ENCODE results near the gene HAAO.

Gene HAAO

DNA sequence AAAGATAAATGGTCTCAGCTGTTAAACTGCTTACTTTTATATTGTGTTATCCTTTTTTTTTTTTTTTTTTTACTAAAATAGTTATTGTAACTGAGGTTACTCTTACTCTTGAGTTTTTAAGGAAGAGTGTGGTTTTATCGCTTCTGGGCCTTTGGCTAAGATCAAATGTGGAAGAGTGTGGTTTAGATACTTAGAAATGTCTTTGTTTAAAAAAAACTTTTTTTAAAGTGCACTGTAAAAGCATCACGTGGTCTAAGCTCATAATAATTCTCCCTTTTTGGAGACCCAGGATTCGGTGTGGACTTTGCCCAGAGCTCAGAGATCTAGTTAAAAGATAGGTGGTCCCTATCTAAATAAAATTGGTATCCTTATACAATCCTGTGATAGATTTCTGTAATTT lies 16.6 kb downstream of the HAAO start:
- no peak overlapping the region for H3K4me3 ChIP-seq (ENCODE audit: low read length, poor library complexity, severe bottlenecking)
- no peaks in the 10 kb centered on the region for H3K36me3 ChIP-seq (ENCODE audit: insufficient read depth, low read length)
- 0 out of 2 replicates have a peak, but pooled peaks cover 4% of the 10 kb centered on the region for H3F3A ChIP-seq (ENCODE audit: low read depth)
- no peaks in the 10 kb centered on the region for H3K79me2 ChIP-seq (ENCODE audit: insufficient read depth, low read length)
- H3K9ac ChIP-seq (ENCODE audit: low read depth, low read length, poor library complexity, severe bottlenecking) = no peak overlapping the region
- H3K27me3 ChIP-seq (ENCODE audit: insufficient read depth, low read length, poor library complexity, severe bottlenecking) = no peaks in the 10 kb centered on the region
- no peaks in the 10 kb centered on the region for H3K9me2 ChIP-seq (replicated peaks; ENCODE audit: low read depth, low read length)
- H3K4me2 ChIP-seq (ENCODE audit: low read depth, low read length, poor library complexity, severe bottlenecking) = no peak overlapping the region
- H3K9me3 ChIP-seq (ENCODE audit: insufficient read depth, low read depth, low read length) = peaks cover 8% of the 10 kb centered on the region; the same call in 1 of the 2 replicates
- no peak overlapping the region for H2AFZ ChIP-seq (ENCODE audit: low read length)
- TF ChIP-seq, protein P1, sequence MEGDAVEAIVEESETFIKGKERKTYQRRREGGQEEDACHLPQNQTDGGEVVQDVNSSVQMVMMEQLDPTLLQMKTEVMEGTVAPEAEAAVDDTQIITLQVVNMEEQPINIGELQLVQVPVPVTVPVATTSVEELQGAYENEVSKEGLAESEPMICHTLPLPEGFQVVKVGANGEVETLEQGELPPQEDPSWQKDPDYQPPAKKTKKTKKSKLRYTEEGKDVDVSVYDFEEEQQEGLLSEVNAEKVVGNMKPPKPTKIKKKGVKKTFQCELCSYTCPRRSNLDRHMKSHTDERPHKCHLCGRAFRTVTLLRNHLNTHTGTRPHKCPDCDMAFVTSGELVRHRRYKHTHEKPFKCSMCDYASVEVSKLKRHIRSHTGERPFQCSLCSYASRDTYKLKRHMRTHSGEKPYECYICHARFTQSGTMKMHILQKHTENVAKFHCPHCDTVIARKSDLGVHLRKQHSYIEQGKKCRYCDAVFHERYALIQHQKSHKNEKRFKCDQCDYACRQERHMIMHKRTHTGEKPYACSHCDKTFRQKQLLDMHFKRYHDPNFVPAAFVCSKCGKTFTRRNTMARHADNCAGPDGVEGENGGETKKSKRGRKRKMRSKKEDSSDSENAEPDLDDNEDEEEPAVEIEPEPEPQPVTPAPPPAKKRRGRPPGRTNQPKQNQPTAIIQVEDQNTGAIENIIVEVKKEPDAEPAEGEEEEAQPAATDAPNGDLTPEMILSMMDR (conservative IDR thresholded peaks at IDR 0.05; ENCODE audit: low read length) = no peak
- no peak for TF ChIP-seq EZH2phosphoT487 (IDR thresholded peaks at IDR 0.05; ENCODE audit: borderline replicate concordance)
- no peaks in the 10 kb centered on the region for H4K20me1 ChIP-seq (ENCODE audit: insufficient read depth, low read length, poor library complexity, severe bottlenecking)
- peaks cover 3% of the 10 kb centered on the region for H3K4me1 ChIP-seq (ENCODE audit: insufficient read depth, low read length, poor library complexity, severe bottlenecking)

DNA sequence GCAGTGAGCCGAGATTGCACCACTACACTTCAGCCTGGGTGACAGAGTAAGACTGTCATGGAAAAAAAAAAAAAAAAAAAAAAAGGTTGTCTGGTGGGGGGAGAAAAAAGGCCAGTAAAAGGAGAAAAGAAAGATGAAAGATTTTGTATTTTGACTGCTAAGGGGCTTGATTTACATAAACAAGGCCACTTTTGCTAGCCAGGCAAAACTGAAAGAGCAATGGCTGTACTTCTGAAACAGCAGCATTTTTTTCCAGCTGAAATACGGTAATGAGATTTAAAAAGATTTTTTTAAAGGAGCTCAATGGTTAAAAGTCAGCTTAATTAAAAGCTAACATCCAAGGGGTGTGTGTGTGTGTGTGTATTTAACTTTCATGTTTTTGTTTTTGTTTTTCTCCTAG lies 17.2 kb downstream of the HAAO start:
- Histone ChIP-seq H4K20me1 (ENCODE audit: insufficient read depth, low read length, poor library complexity, severe bottlenecking) (no peaks in the 10 kb centered on the region), H3K9ac (ENCODE audit: low read depth, low read length, poor library complexity, severe bottlenecking) (no peak overlapping the region), H3K4me1 (ENCODE audit: insufficient read depth, low read length, poor library complexity, severe bottlenecking) (peaks cover 3% of the 10 kb centered on the region), H3K4me2 (ENCODE audit: low read depth, low read length, poor library complexity, severe bottlenecking) (no peak overlapping the region), H3K9me2 (replicated peaks; ENCODE audit: low read depth, low read length) (no peaks in the 10 kb centered on the region), H3K27me3 (ENCODE audit: insufficient read depth, low read length, poor library complexity, severe bottlenecking) (no peaks in the 10 kb centered on the region), H3K36me3 (ENCODE audit: insufficient read depth, low read length) (no peaks in the 10 kb centered on the region), H3K9me3 (ENCODE audit: insufficient read depth, low read depth, low read length) (peaks cover 8% of the 10 kb centered on the region; the same call in 1 of the 2 replicates), H3K79me2 (ENCODE audit: insufficient read depth, low read length) (no peaks in the 10 kb centered on the region), H3F3A (ENCODE audit: low read depth) (0 out of 2 replicates have a peak, but pooled peaks cover 4% of the 10 kb centered on the region), H2AFZ (ENCODE audit: low read length) (no peak overlapping the region), H3K4me3 (ENCODE audit: low read length, poor library complexity, severe bottlenecking) (no peak overlapping the region)
- TF ChIP-seq, protein P1 (conservative IDR thresholded peaks at IDR 0.05; ENCODE audit: low read length) = no peak
- no peak for TF ChIP-seq EZH2phosphoT487 (IDR thresholded peaks at IDR 0.05; ENCODE audit: borderline replicate concordance)

DNA sequence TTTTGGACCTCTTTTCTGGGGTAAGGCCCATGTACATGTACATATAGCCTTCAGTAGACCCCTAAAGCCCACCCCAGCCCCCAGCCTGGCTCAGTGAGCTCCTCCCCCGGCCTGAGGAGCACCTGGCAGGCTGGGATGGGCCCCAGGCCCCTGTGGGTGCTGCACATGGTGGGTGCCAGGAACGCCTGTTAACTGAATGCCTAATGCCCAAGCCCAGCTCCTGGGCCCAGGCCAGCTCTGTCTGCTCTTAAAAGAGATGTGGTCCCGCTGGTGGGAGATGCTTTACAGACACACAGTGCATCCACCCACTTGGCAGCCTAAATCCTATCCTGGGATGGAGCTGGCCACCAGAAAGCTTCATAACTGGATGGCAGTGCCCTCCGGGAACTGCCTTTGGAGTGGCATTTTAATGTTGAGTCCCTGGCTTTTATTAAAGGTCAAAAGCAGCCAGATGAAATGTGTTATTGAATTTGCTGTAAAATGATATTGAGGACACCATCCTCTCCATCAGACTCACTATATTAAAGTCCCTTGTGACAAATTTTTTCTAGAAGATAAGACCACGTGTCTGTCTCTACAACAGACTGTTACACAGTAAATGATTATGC lies 20.7 kb downstream of the HAAO start:
- peaks cover 3% of the 10 kb centered on the region for H3K4me1 ChIP-seq (ENCODE audit: insufficient read depth, low read length, poor library complexity, severe bottlenecking)
- H3K36me3 ChIP-seq (ENCODE audit: insufficient read depth, low read length) = no peaks in the 10 kb centered on the region
- no peaks in the 10 kb centered on the region for H3K27me3 ChIP-seq (ENCODE audit: insufficient read depth, low read length, poor library complexity, severe bottlenecking)
- TF ChIP-seq, protein P1 (conservative IDR thresholded peaks at IDR 0.05; ENCODE audit: low read length) = no peak
- no peak for TF ChIP-seq EZH2phosphoT487 (IDR thresholded peaks at IDR 0.05; ENCODE audit: borderline replicate concordance)
- H3F3A ChIP-seq (ENCODE audit: low read depth) = 0 out of 2 replicates have a peak, but pooled peaks cover 4% of the 10 kb centered on the region
- H3K9ac ChIP-seq (ENCODE audit: low read depth, low read length, poor library complexity, severe bottlenecking) = no peak overlapping the region
- no peak overlapping the region for H3K4me3 ChIP-seq (ENCODE audit: low read length, poor library complexity, severe bottlenecking)
- H3K79me2 ChIP-seq (ENCODE audit: insufficient read depth, low read length) = no peaks in the 10 kb centered on the region
- H3K4me2 ChIP-seq (ENCODE audit: low read depth, low read length, poor library complexity, severe bottlenecking) = no peak overlapping the region
- no peaks in the 10 kb centered on the region for H4K20me1 ChIP-seq (ENCODE audit: insufficient read depth, low read length, poor library complexity, severe bottlenecking)
- H2AFZ ChIP-seq (ENCODE audit: low read length) = no peak overlapping the region
- H3K9me3 ChIP-seq (ENCODE audit: insufficient read depth, low read depth, low read length) = no peaks in the 10 kb centered on the region
- no peaks in the 10 kb centered on the region for H3K9me2 ChIP-seq (replicated peaks; ENCODE audit: low read depth, low read length)
